ENCODE results near the gene BANF1.

The BANF1 gene

GRCh38 chr11:65967329-65967934 lies 34.9 kb upstream of the BANF1 start:
- no peak overlapping the region for H3K27ac ChIP-seq (ENCODE audit: low read length)

GRCh38 chr11:65968600-65969482 lies 33.5 kb upstream of the BANF1 start:
- H3K4me3 ChIP-seq (ENCODE audit: low read depth in 1 of 2, low read length in 2 of 2): no peak overlapping the region
- H3K27ac ChIP-seq (ENCODE audit: low read length): no peak overlapping the region
- H3K27me3 ChIP-seq (ENCODE audit: low read depth, low read length): no peaks in the 10 kb centered on the region
- H3K9me3 ChIP-seq (ENCODE audit: control insufficient read depth in 1 of 2, low read length in 2 of 2): no peaks in the 10 kb centered on the region
- peaks cover 54 to 81% of the 10 kb centered on the region in 2 donors for H3K36me3 ChIP-seq (ENCODE audit: control insufficient read depth in 1 of 2, insufficient read depth in 2 of 2, low read length in 2 of 2)
- H3K4me1 ChIP-seq (ENCODE audit: control insufficient read depth in 1 of 2, insufficient read depth in 2 of 2, low read length in 2 of 2): peaks cover 0 to 9% of the 10 kb centered on the region in 2 donors

More at GRCh38 chr11:65967329-65967934, 34.9 kb upstream of the BANF1 start:
- Histone ChIP-seq H3K36me3 (ENCODE audit: control insufficient read depth in 1 of 2, insufficient read depth in 2 of 2, low read length in 2 of 2) (peaks cover 52 to 78% of the 10 kb centered on the region in 2 donors), H3K27me3 (ENCODE audit: low read depth, low read length) (no peaks in the 10 kb centered on the region), H3K9me3 (ENCODE audit: control insufficient read depth in 1 of 2, low read length in 2 of 2) (no peaks in the 10 kb centered on the region), H3K4me3 (ENCODE audit: low read depth in 1 of 2, low read length in 2 of 2) (no peak overlapping the region), H3K4me1 (ENCODE audit: control insufficient read depth in 1 of 2, insufficient read depth in 2 of 2, low read length in 2 of 2) (peaks cover 8 to 23% of the 10 kb centered on the region in 2 donors)

GRCh38 chr11:65972116-65972515 lies 30.2 kb upstream of the BANF1 start:
- H3K9me3 ChIP-seq (ENCODE audit: control insufficient read depth in 1 of 2, low read length in 2 of 2): no peaks in the 10 kb centered on the region
- H3K27ac ChIP-seq (ENCODE audit: low read length): no peak overlapping the region
- peaks cover 23 to 60% of the 10 kb centered on the region in 2 donors for H3K36me3 ChIP-seq (ENCODE audit: control insufficient read depth in 1 of 2, insufficient read depth in 2 of 2, low read length in 2 of 2)
- H3K4me3 ChIP-seq (ENCODE audit: low read depth in 1 of 2, low read length in 2 of 2): no peak overlapping the region
- peaks cover 0 to 3% of the 10 kb centered on the region in 2 donors for H3K4me1 ChIP-seq (ENCODE audit: control insufficient read depth in 1 of 2, insufficient read depth in 2 of 2, low read length in 2 of 2)
- no peaks in the 10 kb centered on the region for H3K27me3 ChIP-seq (ENCODE audit: low read depth, low read length)

- peaks cover 0 to 3% of the 10 kb centered on the region in 2 donors for H3K4me1 ChIP-seq (ENCODE audit: control insufficient read depth in 1 of 2, insufficient read depth in 2 of 2, low read length in 2 of 2)
- H3K27ac ChIP-seq (ENCODE audit: low read length): no peak overlapping the region
- H3K4me3 ChIP-seq (ENCODE audit: low read depth in 1 of 2, low read length in 2 of 2): no peak overlapping the region
- H3K9me3 ChIP-seq (ENCODE audit: control insufficient read depth in 1 of 2, low read length in 2 of 2): no peaks in the 10 kb centered on the region
- H3K27me3 ChIP-seq (ENCODE audit: low read depth, low read length): no peaks in the 10 kb centered on the region
- H3K36me3 ChIP-seq (ENCODE audit: control insufficient read depth in 1 of 2, insufficient read depth in 2 of 2, low read length in 2 of 2): peaks cover 22 to 60% of the 10 kb centered on the region in 2 donors
These were observed 28.7 kb upstream of the BANF1 start for GRCh38 chr11:65973439-65974110.

- Histone ChIP-seq H3K4me1 (ENCODE audit: control insufficient read depth in 1 of 2, insufficient read depth in 2 of 2, low read length in 2 of 2) (no peaks in the 10 kb centered on the region), H3K36me3 (ENCODE audit: control insufficient read depth in 1 of 2, insufficient read depth in 2 of 2, low read length in 2 of 2) (peaks cover 17 to 53% of the 10 kb centered on the region in 2 donors), H3K27ac (ENCODE audit: low read length) (no peak overlapping the region), H3K9me3 (ENCODE audit: control insufficient read depth in 1 of 2, low read length in 2 of 2) (no peaks in the 10 kb centered on the region), H3K4me3 (ENCODE audit: low read depth in 1 of 2, low read length in 2 of 2) (no peak overlapping the region), H3K27me3 (ENCODE audit: low read depth, low read length) (no peaks in the 10 kb centered on the region)
These were observed 26.5 kb upstream of the BANF1 start for GRCh38 chr11:65975771-65976170.

GRCh38 chr11:65976216-65977176 lies 25.8 kb upstream of the BANF1 start:
- Histone ChIP-seq H3K27ac (ENCODE audit: low read length) (no peak overlapping the region), H3K4me1 (ENCODE audit: control insufficient read depth in 1 of 2, insufficient read depth in 2 of 2, low read length in 2 of 2) (no peaks in the 10 kb centered on the region), H3K9me3 (ENCODE audit: control insufficient read depth in 1 of 2, low read length in 2 of 2) (no peaks in the 10 kb centered on the region), H3K36me3 (ENCODE audit: control insufficient read depth in 1 of 2, insufficient read depth in 2 of 2, low read length in 2 of 2) (peaks cover 17 to 53% of the 10 kb centered on the region in 2 donors), H3K27me3 (ENCODE audit: low read depth, low read length) (no peaks in the 10 kb centered on the region), H3K4me3 (ENCODE audit: low read depth in 1 of 2, low read length in 2 of 2) (no peak overlapping the region)

- Histone ChIP-seq H3K4me3 (ENCODE audit: low read depth in 1 of 2, low read length in 2 of 2) (no peak overlapping the region), H3K27me3 (ENCODE audit: low read depth, low read length) (no peaks in the 10 kb centered on the region), H3K36me3 (ENCODE audit: control insufficient read depth in 1 of 2, insufficient read depth in 2 of 2, low read length in 2 of 2) (peaks cover 9 to 46% of the 10 kb centered on the region in 2 donors), H3K9me3 (ENCODE audit: control insufficient read depth in 1 of 2, low read length in 2 of 2) (no peaks in the 10 kb centered on the region), H3K4me1 (ENCODE audit: control insufficient read depth in 1 of 2, insufficient read depth in 2 of 2, low read length in 2 of 2) (no peaks in the 10 kb centered on the region), H3K27ac (ENCODE audit: low read length) (no peak overlapping the region)
These were observed 24.5 kb upstream of the BANF1 start for GRCh38 chr11:65977621-65978390.

- no peak overlapping the region for H3K27ac ChIP-seq (ENCODE audit: low read length)
- H3K4me1 ChIP-seq (ENCODE audit: control insufficient read depth in 1 of 2, insufficient read depth in 2 of 2, low read length in 2 of 2): no peaks in the 10 kb centered on the region
- no peak overlapping the region for H3K4me3 ChIP-seq (ENCODE audit: low read depth in 1 of 2, low read length in 2 of 2)
- H3K36me3 ChIP-seq (ENCODE audit: control insufficient read depth in 1 of 2, insufficient read depth in 2 of 2, low read length in 2 of 2): peaks cover 6 to 41% of the 10 kb centered on the region in 2 donors
- no peaks in the 10 kb centered on the region for H3K27me3 ChIP-seq (ENCODE audit: low read depth, low read length)
- H3K9me3 ChIP-seq (ENCODE audit: control insufficient read depth in 1 of 2, low read length in 2 of 2): no peaks in the 10 kb centered on the region
These were observed 23.7 kb upstream of the BANF1 start for GRCh38 chr11:65978391-65979238.

- Histone ChIP-seq H3K27ac (ENCODE audit: low read length) (no peak overlapping the region), H3K4me3 (ENCODE audit: low read depth in 1 of 2, low read length in 2 of 2) (no peak overlapping the region), H3K9me3 (ENCODE audit: control insufficient read depth in 1 of 2, low read length in 2 of 2) (no peaks in the 10 kb centered on the region), H3K4me1 (ENCODE audit: control insufficient read depth in 1 of 2, insufficient read depth in 2 of 2, low read length in 2 of 2) (no peaks in the 10 kb centered on the region), H3K27me3 (ENCODE audit: low read depth, low read length) (no peaks in the 10 kb centered on the region), H3K36me3 (ENCODE audit: control insufficient read depth in 1 of 2, insufficient read depth in 2 of 2, low read length in 2 of 2) (peaks cover 6 to 40% of the 10 kb centered on the region in 2 donors)
These were observed 23.0 kb upstream of the BANF1 start for GRCh38 chr11:65979261-65979759.
